K562 (cell line): Measurements from ENCODE around the gene MIEF1. TPM values are rescaled to one million over a fixed set of nuclear protein-coding genes. Genes with fewer than 3 reads are reported as not detected.

Source experiments
- ARID2 ChIP-seq: fragments of 450-650 bp; IDR thresholded peaks from 2 replicates; pipeline ENCODE4 v1.6.1; 2017; ENCODE audit warnings: antibody characterized with exemption, mild to moderate bottlenecking
- ETV1 ChIP-seq: fragments of 450-650 bp; conservative IDR thresholded peaks from 2 replicates; pipeline ENCODE4 v1.6.1; 2016; ENCODE audit warnings: missing genetic modification characterization, control low read depth, low read depth, missing compliant biosample characterization
- EWSR1 ChIP-seq: fragments of 450-650 bp; IDR thresholded peaks from 2 replicates; pipeline ENCODE4 v1.6.1; 2018; ENCODE audit warnings: borderline replicate concordance, mild to moderate bottlenecking, low read depth, moderate library complexity; ENCODE audit not compliant: partially characterized antibody
- FOSL1 ChIP-seq: fragments of 200-800 bp; sonication (Bioruptor generic); conservative IDR thresholded peaks from 2 replicates; pipeline ENCODE4 v1.6.1; 2016; ENCODE audit warnings: missing genetic modification characterization, missing compliant biosample characterization
- GABPB2 ChIP-seq: fragments of 250-450 bp; sonication (Bioruptor Pico); conservative IDR thresholded peaks from 2 replicates; pipeline ENCODE4 v1.5.1; 2021; ENCODE audit warnings: mild to moderate bottlenecking
- LEF1 ChIP-seq: fragments of 450-650 bp; IDR thresholded peaks from 2 replicates; pipeline ENCODE4 v1.6.1; 2016; ENCODE audit warnings: mild to moderate bottlenecking
- MCM3 ChIP-seq: fragments of 450-650 bp; IDR thresholded peaks from 2 replicates; pipeline ENCODE4 v1.6.1; 2016
- PTRF ChIP-seq: fragments of 450-650 bp; IDR thresholded peaks from 2 replicates; pipeline ENCODE4 v1.6.1; 2016; ENCODE audit warnings: mild to moderate bottlenecking, missing genetic modification characterization, missing compliant biosample characterization
- PTTG1 ChIP-seq: fragments of 450-650 bp; IDR thresholded peaks from 2 replicates; pipeline ENCODE4 v1.6.1; 2016; ENCODE audit warnings: low read depth, mild to moderate bottlenecking, missing genetic modification characterization, missing compliant biosample characterization
- PYGO2 ChIP-seq: fragments of 450-650 bp; IDR thresholded peaks from 2 replicates; pipeline ENCODE4 v1.6.1; 2016; ENCODE audit warnings: mild to moderate bottlenecking, missing genetic modification characterization, moderate library complexity, missing compliant biosample characterization
- SAP30 ChIP-seq: fragments of 200-600 bp; sonication (generic); IDR thresholded peaks from 2 replicates; pipeline ENCODE4 v1.6.1; 2012; ENCODE audit warnings: borderline replicate concordance, low read depth, mild to moderate bottlenecking, moderate library complexity, low read length, control low read depth, inconsistent platforms; ENCODE audit not compliant: insufficient read depth, poor library complexity, severe bottlenecking
- SRSF7 ChIP-seq: fragments of 200-400 bp; formaldehyde crosslinking; optimal IDR thresholded peaks from 2 replicates; pipeline ENCODE3; 2017; ENCODE audit warnings: mild to moderate bottlenecking, low read depth, low read length
- TAF7 ChIP-seq: fragments of 450-650 bp; IDR thresholded peaks from 2 replicates; pipeline ENCODE4 v1.6.1; 2016; ENCODE audit warnings: missing genetic modification characterization, missing compliant biosample characterization
- TEAD2 ChIP-seq: fragments of 450-650 bp; IDR thresholded peaks from 2 replicates; pipeline ENCODE4 v1.6.1; 2016; ENCODE audit warnings: missing genetic modification characterization, control low read depth, missing compliant biosample characterization
- ZNF124 ChIP-seq: sonication (generic); formaldehyde crosslinking; IDR thresholded peaks from 2 replicates; pipeline ENCODE4 v1.8.1; 2022; ENCODE audit warnings: missing genetic modification reagents
- ZNF133 ChIP-seq: fragments of 250-450 bp; sonication (Bioruptor Pico); IDR thresholded peaks from 2 replicates; pipeline ENCODE4 v1.4.0; 2020; ENCODE audit warnings: mild to moderate bottlenecking
- ZNF184 ChIP-seq: sonication (generic); formaldehyde crosslinking; IDR thresholded peaks from 2 replicates; pipeline ENCODE4 v1.5.0; 2020; ENCODE audit warnings: missing genetic modification reagents
- ZNF282 ChIP-seq: sonication (generic); formaldehyde crosslinking; IDR thresholded peaks from 2 replicates; pipeline ENCODE4 v1.8.1; 2023; ENCODE audit warnings: missing genetic modification reagents
- ZNF311 ChIP-seq: fragments of 250-450 bp; sonication (Bioruptor Pico); IDR thresholded peaks from 2 replicates; pipeline ENCODE4 v1.4.0; 2020; ENCODE audit warnings: mild to moderate bottlenecking, moderate library complexity
- polyA plus RNA-seq, 8 experiments: library from polyadenylated mRNA; depleted of rRNA in 4 of 8; stranded (reverse) in 5 of 8; unstranded in 3 of 8; fragments of >200 nt; fragmentation: Nextera tagmentation in 2 of 8; fragmentation: Illumina TruSeq in 1 of 8; extraction: Ambion mirVana in 2 of 8; extraction: Trizol in 1 of 8; gene quantifications; 2 replicates each; pipeline versions ENCODE4 v1.2.1 to v1.2.3, GENCODE V29; 2011 to 2014; ENCODE audit warnings: inconsistent platforms in 1 of 8, missing spikeins in 1 of 8
- total RNA-seq, 7 experiments: library from RNA; depleted of rRNA in 6 of 7; stranded (reverse); fragments of >200 nt in 6 of 7; fragmentation: Illumina TruSeq in 2 of 7; extraction: Trizol in 2 of 7; gene quantifications; 2 replicates each; pipeline versions ENCODE4 v1.2.1 to v1.2.3, GENCODE V29; 2011 to 2021; ENCODE audit warnings: low replicate concordance in 1 of 7
- TF ChIP-seq, protein P1 (sequence below): fragments of 250-450 bp; sonication (Bioruptor Pico); IDR thresholded peaks from 2 replicates; pipeline ENCODE4 v1.5.0; 2020; ENCODE audit warnings: mild to moderate bottlenecking, borderline replicate concordance
- TF ChIP-seq, protein P2 (sequence below): sonication (generic); formaldehyde crosslinking; IDR thresholded peaks from 2 replicates; pipeline ENCODE4 v1.8.0; 2022; ENCODE audit warnings: missing genetic modification reagents, mild to moderate bottlenecking, borderline replicate concordance
- TF ChIP-seq, protein P3 (sequence below): fragments of 250-450 bp; sonication (Bioruptor Pico); IDR thresholded peaks from 2 replicates; pipeline ENCODE4 v1.8.0; 2021; ENCODE audit warnings: mild to moderate bottlenecking, moderate library complexity
- TF ChIP-seq, protein P4 (sequence below): fragments of 250-450 bp; sonication (Bioruptor Pico); IDR thresholded peaks from 2 replicates; pipeline ENCODE4 v1.4.0; 2020; ENCODE audit warnings: mild to moderate bottlenecking

The MIEF1 gene
- total and polyA plus RNA-seq, 9 of the 15 experiments (the other 6 are each of a cell fraction or from before 2014, with no cell fraction given): 10.9 to 51.8 (median 25.5) TPM

DNA sequence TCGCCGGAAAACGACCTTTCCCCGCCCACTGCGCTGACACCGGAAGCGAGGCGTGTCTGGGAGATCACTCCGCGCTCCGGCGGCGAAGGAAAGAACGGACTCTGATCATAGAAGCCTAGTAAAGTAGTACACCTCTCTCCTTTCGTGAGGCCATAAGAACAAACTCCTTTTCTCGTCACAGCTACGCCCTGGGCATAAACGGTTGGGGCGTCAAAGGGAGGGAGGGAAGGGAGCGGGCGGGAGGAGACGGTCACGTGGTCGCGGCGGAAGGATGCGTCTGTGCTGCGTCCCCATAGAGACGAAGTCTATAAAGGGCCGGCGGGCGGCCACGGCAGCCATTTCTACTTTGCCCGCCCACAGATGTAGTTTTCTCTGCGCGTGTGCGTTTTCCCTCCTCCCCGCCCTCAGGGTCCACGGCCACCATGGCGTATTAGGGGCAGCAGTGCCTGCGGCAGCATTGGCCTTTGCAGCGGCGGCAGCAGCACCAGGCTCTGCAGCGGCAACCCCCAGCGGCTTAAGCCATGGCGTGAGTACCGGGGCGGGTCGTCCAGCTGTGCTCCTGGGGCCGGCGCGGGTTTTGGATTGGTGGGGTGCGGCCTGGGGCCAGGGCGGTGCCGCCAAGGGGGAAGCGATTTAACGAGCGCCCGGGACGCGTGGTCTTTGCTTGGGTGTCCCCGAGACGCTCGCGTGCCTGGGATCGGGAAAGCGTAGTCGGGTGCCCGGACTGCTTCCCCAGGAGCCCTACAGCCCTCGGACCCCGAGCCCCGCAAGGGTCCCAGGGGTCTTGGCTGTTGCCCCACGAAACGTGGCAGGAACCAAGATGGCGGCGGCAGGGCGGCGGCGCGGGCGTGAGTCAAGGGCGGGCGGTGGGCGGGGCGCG, 18.4 kb downstream of the MIEF1 start, which contains the start of gene ATF4 (continued):
- TF ChIP-seq TEAD2 (tag) (no peak), PTTG1 (tag) (no peak), ZNF124 (CRISPR knock-in tag) (no peak), FOSL1 (tag) (peak; percentile 55; the same call in 1 of the 2 replicates), GABPB2 (no peak), TAF7 (tag) (peak; percentile 97), PYGO2 (tag) (no peak; the same call in 1 of the 2 replicates), ETV1 (tag) (peak; percentile 99), ZNF133 (CRISPR knock-in tag) (no peak), MCM3 (no peak), ARID2 (no peak), ZNF282 (CRISPR knock-in tag) (0 out of 2 replicates have a peak, but pooled peaks have one; percentile 44), SAP30 (peak; percentile 74), LEF1 (0 out of 2 replicates have a peak, but pooled peaks have one; percentile 43), ZNF184 (CRISPR knock-in tag) (no peak), ZNF311 (no peak), SRSF7 (no peak), PTRF (tag) (no peak), EWSR1 (no peak)
- TF ChIP-seq, protein P1, sequence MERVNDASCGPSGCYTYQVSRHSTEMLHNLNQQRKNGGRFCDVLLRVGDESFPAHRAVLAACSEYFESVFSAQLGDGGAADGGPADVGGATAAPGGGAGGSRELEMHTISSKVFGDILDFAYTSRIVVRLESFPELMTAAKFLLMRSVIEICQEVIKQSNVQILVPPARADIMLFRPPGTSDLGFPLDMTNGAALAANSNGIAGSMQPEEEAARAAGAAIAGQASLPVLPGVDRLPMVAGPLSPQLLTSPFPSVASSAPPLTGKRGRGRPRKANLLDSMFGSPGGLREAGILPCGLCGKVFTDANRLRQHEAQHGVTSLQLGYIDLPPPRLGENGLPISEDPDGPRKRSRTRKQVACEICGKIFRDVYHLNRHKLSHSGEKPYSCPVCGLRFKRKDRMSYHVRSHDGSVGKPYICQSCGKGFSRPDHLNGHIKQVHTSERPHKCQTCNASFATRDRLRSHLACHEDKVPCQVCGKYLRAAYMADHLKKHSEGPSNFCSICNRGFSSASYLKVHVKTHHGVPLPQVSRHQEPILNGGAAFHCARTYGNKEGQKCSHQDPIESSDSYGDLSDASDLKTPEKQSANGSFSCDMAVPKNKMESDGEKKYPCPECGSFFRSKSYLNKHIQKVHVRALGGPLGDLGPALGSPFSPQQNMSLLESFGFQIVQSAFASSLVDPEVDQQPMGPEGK (CRISPR knock-in tag): no peak
- TF ChIP-seq, protein P2, sequence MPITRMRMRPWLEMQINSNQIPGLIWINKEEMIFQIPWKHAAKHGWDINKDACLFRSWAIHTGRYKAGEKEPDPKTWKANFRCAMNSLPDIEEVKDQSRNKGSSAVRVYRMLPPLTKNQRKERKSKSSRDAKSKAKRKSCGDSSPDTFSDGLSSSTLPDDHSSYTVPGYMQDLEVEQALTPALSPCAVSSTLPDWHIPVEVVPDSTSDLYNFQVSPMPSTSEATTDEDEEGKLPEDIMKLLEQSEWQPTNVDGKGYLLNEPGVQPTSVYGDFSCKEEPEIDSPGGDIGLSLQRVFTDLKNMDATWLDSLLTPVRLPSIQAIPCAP (CRISPR knock-in tag): no peak
- TF ChIP-seq, protein P3, sequence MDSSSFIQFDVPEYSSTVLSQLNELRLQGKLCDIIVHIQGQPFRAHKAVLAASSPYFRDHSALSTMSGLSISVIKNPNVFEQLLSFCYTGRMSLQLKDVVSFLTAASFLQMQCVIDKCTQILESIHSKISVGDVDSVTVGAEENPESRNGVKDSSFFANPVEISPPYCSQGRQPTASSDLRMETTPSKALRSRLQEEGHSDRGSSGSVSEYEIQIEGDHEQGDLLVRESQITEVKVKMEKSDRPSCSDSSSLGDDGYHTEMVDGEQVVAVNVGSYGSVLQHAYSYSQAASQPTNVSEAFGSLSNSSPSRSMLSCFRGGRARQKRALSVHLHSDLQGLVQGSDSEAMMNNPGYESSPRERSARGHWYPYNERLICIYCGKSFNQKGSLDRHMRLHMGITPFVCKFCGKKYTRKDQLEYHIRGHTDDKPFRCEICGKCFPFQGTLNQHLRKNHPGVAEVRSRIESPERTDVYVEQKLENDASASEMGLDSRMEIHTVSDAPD (CRISPR knock-in tag): no peak
- TF ChIP-seq, protein P4, sequence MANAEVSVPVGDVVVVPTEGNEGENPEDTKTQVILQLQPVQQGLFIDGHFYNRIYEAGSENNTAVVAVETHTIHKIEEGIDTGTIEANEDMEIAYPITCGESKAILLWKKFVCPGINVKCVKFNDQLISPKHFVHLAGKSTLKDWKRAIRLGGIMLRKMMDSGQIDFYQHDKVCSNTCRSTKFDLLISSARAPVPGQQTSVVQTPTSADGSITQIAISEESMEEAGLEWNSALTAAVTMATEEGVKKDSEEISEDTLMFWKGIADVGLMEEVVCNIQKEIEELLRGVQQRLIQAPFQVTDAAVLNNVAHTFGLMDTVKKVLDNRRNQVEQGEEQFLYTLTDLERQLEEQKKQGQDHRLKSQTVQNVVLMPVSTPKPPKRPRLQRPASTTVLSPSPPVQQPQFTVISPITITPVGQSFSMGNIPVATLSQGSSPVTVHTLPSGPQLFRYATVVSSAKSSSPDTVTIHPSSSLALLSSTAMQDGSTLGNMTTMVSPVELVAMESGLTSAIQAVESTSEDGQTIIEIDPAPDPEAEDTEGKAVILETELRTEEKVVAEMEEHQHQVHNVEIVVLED: no peak
